ENCODE results near the gene VPS54. TPM values are rescaled to one million over a fixed set of nuclear protein-coding genes. Genes with fewer than 3 reads are reported as not detected.

Gene VPS54
- total RNA-seq, 1 donor = 18.8 TPM

Small RNA genes within 50 kb of the gene (small RNA-seq; reads per million reads assigned to genes)
- not detected for gene RF01293

Other genes with a start within 250 kb of the VPS54 start
- 123 and 133 TPM in 2 replicates for gene UGP2, start 177.5 kb downstream of the VPS54 start, total RNA-seq
- gene PELI1, start 125.0 kb upstream of the VPS54 start, total RNA-seq = 5.1 and 5.6 TPM in 2 replicates

All from osteoblast (primary cell).